Measurements from ENCODE around the gene GEMIN5. TPM values are rescaled to one million over a fixed set of nuclear protein-coding genes. Genes with fewer than 3 reads are reported as not detected.

GEMIN5 gene
- total RNA-seq, 2 donors from 2014 or later = 11.3 to 11.5 TPM

- peaks cover 0 to 20% of the 10 kb centered on the region in 2 donors for H3K4me1 ChIP-seq
- no peak for DNase-seq (ENCODE audit: low spot score)
- H3K9me3 ChIP-seq = no peaks in the 10 kb centered on the region
- H3K27me3 ChIP-seq = no peaks in the 10 kb centered on the region
- no peak overlapping the region for H3K4me3 ChIP-seq
- no peak for TF ChIP-seq CTCF (IDR thresholded peaks at IDR 0.05)
- H3K27ac ChIP-seq = no peak overlapping the region
- peaks cover 19% of the 10 kb centered on the region for H3K36me3 ChIP-seq
These were observed 97.4 kb downstream of the GEMIN5 start for GRCh38 chr5:154840435-154841272.

Other genes with a start within 250 kb of the GEMIN5 start
- gene LARP1, start 182.8 kb downstream of the GEMIN5 start, total RNA-seq = 10 to 100 TPM; 92.4 to 98.1 TPM
- gene FAXDC2, start 87.6 kb downstream of the GEMIN5 start, total RNA-seq = 10 to 100 TPM; 22.1 to 24.6 TPM
- 10 to 100 TPM; 28.0 to 31.4 TPM for gene CNOT8, start 79.6 kb downstream of the GEMIN5 start, total RNA-seq
- gene MRPL22, start 2.9 kb upstream of the GEMIN5 start, total RNA-seq = 10 to 100 TPM; 25.4 to 30.1 TPM
- not detected for gene KIF4B, start 75.5 kb upstream of the GEMIN5 start, total RNA-seq

All from right atrium auricular region (tissue), 2 donors.